NCI-H774 (cell line): Measurements from ENCODE around the gene RPTOR.

ENCODE experiments used
- DNase-seq: peaks from one replicate; lab custom pipeline; 2025; lab: John Stamatoyannopoulos, UW

Gene RPTOR

GRCh38 chr17:80910043-80910442 is 365.4 kb downstream of the RPTOR start:
- DNase-seq: no peak

- DNase-seq: no peak
These were observed 367.8 kb downstream of the RPTOR start for GRCh38 chr17:80912476-80912875.

- no peak for DNase-seq
These were observed 369.5 kb downstream of the RPTOR start for GRCh38 chr17:80913928-80914821.

GRCh38 chr17:80916246-80916645 is 371.6 kb downstream of the RPTOR start:
- DNase-seq: no peak

GRCh38 chr17:80917716-80918560 is 373.3 kb downstream of the RPTOR start:
- no peak for DNase-seq

- DNase-seq: no peak
These were observed 374.1 kb downstream of the RPTOR start for GRCh38 chr17:80918731-80919130.

GRCh38 chr17:80919331-80920311 is 375.0 kb downstream of the RPTOR start:
- no peak for DNase-seq

- no peak for DNase-seq
These were observed 375.8 kb downstream of the RPTOR start for GRCh38 chr17:80920441-80920840.

- DNase-seq: no peak
These were observed 376.5 kb downstream of the RPTOR start for GRCh38 chr17:80921159-80921558.

- no peak for DNase-seq
These were observed 377.3 kb downstream of the RPTOR start for GRCh38 chr17:80921741-80922579.

GRCh38 chr17:80922580-80923160 is 378.0 kb downstream of the RPTOR start:
- DNase-seq: no peak

- DNase-seq: no peak
These were observed 378.8 kb downstream of the RPTOR start for GRCh38 chr17:80923211-80924110.

- no peak for DNase-seq
These were observed 379.6 kb downstream of the RPTOR start for GRCh38 chr17:80924111-80924806.

- DNase-seq: no peak
These were observed 380.4 kb downstream of the RPTOR start for GRCh38 chr17:80924807-80925610.

- no peak for DNase-seq
These were observed 381.2 kb downstream of the RPTOR start for GRCh38 chr17:80925688-80926335.

- DNase-seq: no peak
These were observed 382.1 kb downstream of the RPTOR start for GRCh38 chr17:80926591-80927250.

GRCh38 chr17:80927791-80928216 is 383.2 kb downstream of the RPTOR start:
- no peak for DNase-seq
